Mesothelial cell of epicardium (in vitro differentiated cells): ENCODE data around the gene KCNN1. TPM values are rescaled to one million over a fixed set of nuclear protein-coding genes. Genes with fewer than 3 reads are reported as not detected.

ENCODE experiments used
- DNase-seq, 2 experiments: peaks; one replicate each; pipeline ENCODE4 v3.0.0; 2021; ENCODE audit warnings: low spot score in 2 of 2; ENCODE audit not compliant: unreplicated experiment in 2 of 2
- H3K27ac Mint-ChIP-seq: 2 replicates; pipeline ENCODE4 v1.8.0; 2021; ENCODE audit warnings: mixed read lengths
- H3K27me3 Mint-ChIP-seq: 2 replicates; pipeline ENCODE4 v1.8.0; 2021; ENCODE audit warnings: low read depth, mixed read lengths
- H3K36me3 Mint-ChIP-seq: 2 replicates; pipeline ENCODE4 v1.8.0; 2021; ENCODE audit warnings: mixed read lengths
- H3K4me1 Mint-ChIP-seq: 2 replicates; pipeline ENCODE4 v1.8.0; 2021; ENCODE audit warnings: mixed read lengths
- H3K4me3 Mint-ChIP-seq: 2 replicates; pipeline ENCODE4 v1.8.0; 2021; ENCODE audit warnings: mild to moderate bottlenecking, moderate library complexity, mixed read lengths
- H3K9me3 Mint-ChIP-seq: 2 replicates; pipeline ENCODE4 v1.8.0; 2021; ENCODE audit warnings: mixed read lengths
- total RNA-seq: library from RNA; stranded (reverse); gene quantifications from 3 replicates; pipeline ENCODE4 v1.2.1, GENCODE V29; 2021
- TF ChIP-seq, protein P1 (sequence below): fragments of 200-600 bp; sonication (generic); IDR thresholded peaks from one replicate; pipeline ENCODE4 v1.5.0; 2021; ENCODE audit warnings: antibody characterized with exemption; ENCODE audit not compliant: unreplicated experiment

Gene KCNN1
- total RNA-seq, 1 donor from 2014 or later = 20.3 TPM

DNA sequence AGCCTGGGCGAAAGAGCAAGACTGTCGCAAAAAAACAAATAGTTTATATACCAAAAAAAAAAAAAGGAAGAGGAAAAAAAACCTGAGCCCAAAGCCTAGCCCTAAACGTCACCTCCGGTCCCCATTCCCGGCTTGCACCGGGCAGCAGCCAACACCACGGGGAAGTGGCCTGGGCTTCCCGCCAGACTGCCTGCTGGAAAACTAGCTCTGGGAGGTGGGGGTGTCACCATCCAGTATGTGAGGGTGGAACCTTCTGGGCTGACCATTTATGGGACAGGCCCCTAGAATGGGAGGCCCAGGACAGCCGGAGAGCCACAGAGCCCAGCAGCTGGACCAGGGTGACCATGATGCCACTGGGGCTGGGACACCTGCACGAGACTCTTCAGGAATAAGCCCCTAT, 82.5 kb downstream of the KCNN1 start:
- no peaks in the 10 kb centered on the region for H3K9me3 Mint-ChIP-seq
- H3K4me3 Mint-ChIP-seq = no peak overlapping the region
- TF ChIP-seq, protein P1, sequence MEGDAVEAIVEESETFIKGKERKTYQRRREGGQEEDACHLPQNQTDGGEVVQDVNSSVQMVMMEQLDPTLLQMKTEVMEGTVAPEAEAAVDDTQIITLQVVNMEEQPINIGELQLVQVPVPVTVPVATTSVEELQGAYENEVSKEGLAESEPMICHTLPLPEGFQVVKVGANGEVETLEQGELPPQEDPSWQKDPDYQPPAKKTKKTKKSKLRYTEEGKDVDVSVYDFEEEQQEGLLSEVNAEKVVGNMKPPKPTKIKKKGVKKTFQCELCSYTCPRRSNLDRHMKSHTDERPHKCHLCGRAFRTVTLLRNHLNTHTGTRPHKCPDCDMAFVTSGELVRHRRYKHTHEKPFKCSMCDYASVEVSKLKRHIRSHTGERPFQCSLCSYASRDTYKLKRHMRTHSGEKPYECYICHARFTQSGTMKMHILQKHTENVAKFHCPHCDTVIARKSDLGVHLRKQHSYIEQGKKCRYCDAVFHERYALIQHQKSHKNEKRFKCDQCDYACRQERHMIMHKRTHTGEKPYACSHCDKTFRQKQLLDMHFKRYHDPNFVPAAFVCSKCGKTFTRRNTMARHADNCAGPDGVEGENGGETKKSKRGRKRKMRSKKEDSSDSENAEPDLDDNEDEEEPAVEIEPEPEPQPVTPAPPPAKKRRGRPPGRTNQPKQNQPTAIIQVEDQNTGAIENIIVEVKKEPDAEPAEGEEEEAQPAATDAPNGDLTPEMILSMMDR = no peak
- H3K4me1 Mint-ChIP-seq = peaks cover 4% of the 10 kb centered on the region
- peaks cover 10% of the 10 kb centered on the region for H3K27me3 Mint-ChIP-seq
- no peaks in the 10 kb centered on the region for H3K36me3 Mint-ChIP-seq
- DNase-seq = no peak
- no peak overlapping the region for H3K27ac Mint-ChIP-seq

Other genes with a start within 250 kb of the KCNN1 start
- gene MAP1S, start 247.6 kb upstream of the KCNN1 start, total RNA-seq = 66.1 to 79.0 TPM (median 68.6 TPM) in 3 replicates
- gene FCHO1, start 215.6 kb upstream of the KCNN1 start, total RNA-seq = 3.8 to 6.2 TPM (median 4.6 TPM) in 3 replicates
- gene B3GNT3, start 172.0 kb upstream of the KCNN1 start, total RNA-seq = 0.23 TPM in 1 of 3 replicates, not detected in the others
- 0.35 to 1.0 TPM (median 0.92 TPM) in 3 replicates for gene INSL3, start 145.6 kb upstream of the KCNN1 start, total RNA-seq
- 10.7 to 12.3 TPM (median 11.2 TPM) in 3 replicates for gene JAK3, start 119.1 kb upstream of the KCNN1 start, total RNA-seq
- 1,706 to 1,840 TPM (median 1,775 TPM) in 3 replicates for gene RPL18A, start 107.2 kb upstream of the KCNN1 start, total RNA-seq
- not detected in 3 replicates for gene SLC5A5, start 95.2 kb upstream of the KCNN1 start, total RNA-seq
- 70.4 to 73.1 TPM (median 72.6 TPM) in 3 replicates for gene CCDC124, start 34.1 kb upstream of the KCNN1 start, total RNA-seq
- gene ARRDC2, start 41.1 kb downstream of the KCNN1 start, total RNA-seq = 2.9 to 4.0 TPM (median 2.9 TPM) in 3 replicates
- not detected in 3 replicates for gene IL12RB1, start 119.8 kb downstream of the KCNN1 start, total RNA-seq
- gene MAST3, start 130.7 kb downstream of the KCNN1 start, total RNA-seq = 15.0 to 17.0 TPM (median 16.0 TPM) in 3 replicates
- 90.4 to 95.5 TPM (median 94.7 TPM) in 3 replicates for gene PIK3R2, start 186.1 kb downstream of the KCNN1 start, total RNA-seq
- 0.32 to 2.0 TPM (median 0.36 TPM) in 3 replicates for gene IFI30, start 206.7 kb downstream of the KCNN1 start, total RNA-seq
- 7.7 to 9.5 TPM (median 8.2 TPM) in 3 replicates for gene MPV17L2, start 226.1 kb downstream of the KCNN1 start, total RNA-seq
- 5.9 to 6.7 TPM (median 6.4 TPM) in 3 replicates for gene RAB3A, start 236.9 kb downstream of the KCNN1 start, total RNA-seq